Fibroblast of lung (primary cell): ENCODE results near the gene LIMK2.

Source experiments
- EZH2 ChIP-seq: IDR thresholded peaks from 2 replicates; pipeline ENCODE4 v1.5.1; 2012; ENCODE audit warnings: low read length, control low read depth, mild to moderate bottlenecking; ENCODE audit errors: missing control alignments
- TF ChIP-seq, protein P1 (sequence below), 2 donors: IDR thresholded peaks in 1 of 2; conservative IDR thresholded peaks in 1 of 2; 1 replicate in 1 of 2; 2 replicates in 1 of 2; pipeline ENCODE4 v1.5.1; 2011 to 2012; ENCODE audit warnings: low read length in 2 of 2, control low read depth in 1 of 2, inconsistent platforms in 1 of 2, low read depth in 1 of 2, mild to moderate bottlenecking in 1 of 2

DNA sequence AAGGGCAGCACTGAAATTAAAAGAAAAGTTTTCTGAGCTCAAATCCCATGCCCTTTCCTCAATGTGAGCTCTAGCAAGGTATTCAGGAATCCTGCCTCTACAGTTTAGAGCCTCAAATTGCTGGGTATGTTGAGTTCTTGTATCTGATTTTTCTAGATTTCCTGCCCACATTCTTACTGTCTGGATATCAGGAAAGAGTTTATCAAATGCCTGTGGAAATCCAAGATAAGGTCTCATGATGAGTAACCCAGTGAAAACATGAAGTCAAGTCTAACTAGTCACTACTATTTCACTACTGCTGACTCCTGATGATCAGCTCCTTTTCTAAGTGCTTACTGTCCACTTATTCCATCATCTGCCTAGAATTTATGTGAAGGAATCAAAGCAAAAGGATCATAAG lies 29.8 kb downstream of the LIMK2 start:
- TF ChIP-seq, protein P1, sequence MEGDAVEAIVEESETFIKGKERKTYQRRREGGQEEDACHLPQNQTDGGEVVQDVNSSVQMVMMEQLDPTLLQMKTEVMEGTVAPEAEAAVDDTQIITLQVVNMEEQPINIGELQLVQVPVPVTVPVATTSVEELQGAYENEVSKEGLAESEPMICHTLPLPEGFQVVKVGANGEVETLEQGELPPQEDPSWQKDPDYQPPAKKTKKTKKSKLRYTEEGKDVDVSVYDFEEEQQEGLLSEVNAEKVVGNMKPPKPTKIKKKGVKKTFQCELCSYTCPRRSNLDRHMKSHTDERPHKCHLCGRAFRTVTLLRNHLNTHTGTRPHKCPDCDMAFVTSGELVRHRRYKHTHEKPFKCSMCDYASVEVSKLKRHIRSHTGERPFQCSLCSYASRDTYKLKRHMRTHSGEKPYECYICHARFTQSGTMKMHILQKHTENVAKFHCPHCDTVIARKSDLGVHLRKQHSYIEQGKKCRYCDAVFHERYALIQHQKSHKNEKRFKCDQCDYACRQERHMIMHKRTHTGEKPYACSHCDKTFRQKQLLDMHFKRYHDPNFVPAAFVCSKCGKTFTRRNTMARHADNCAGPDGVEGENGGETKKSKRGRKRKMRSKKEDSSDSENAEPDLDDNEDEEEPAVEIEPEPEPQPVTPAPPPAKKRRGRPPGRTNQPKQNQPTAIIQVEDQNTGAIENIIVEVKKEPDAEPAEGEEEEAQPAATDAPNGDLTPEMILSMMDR (conservative IDR thresholded peaks at IDR 0.05 in 1 of 2, IDR thresholded peaks at IDR 0.05 in 1 of 2; ENCODE audit: low read depth in 1 of 2, low read length in 2 of 2): peak in 1 of 2 donors; percentile 22
- TF ChIP-seq EZH2: no peak
